ENCODE results near the gene HOXD3. TPM values are rescaled to one million over a fixed set of nuclear protein-coding genes. Genes with fewer than 3 reads are reported as not detected.

The HOXD3 gene
- polyA plus RNA-seq, 1 of the 3 experiments (the other 2 are of a cell fraction) = 0.81 TPM

DNA sequence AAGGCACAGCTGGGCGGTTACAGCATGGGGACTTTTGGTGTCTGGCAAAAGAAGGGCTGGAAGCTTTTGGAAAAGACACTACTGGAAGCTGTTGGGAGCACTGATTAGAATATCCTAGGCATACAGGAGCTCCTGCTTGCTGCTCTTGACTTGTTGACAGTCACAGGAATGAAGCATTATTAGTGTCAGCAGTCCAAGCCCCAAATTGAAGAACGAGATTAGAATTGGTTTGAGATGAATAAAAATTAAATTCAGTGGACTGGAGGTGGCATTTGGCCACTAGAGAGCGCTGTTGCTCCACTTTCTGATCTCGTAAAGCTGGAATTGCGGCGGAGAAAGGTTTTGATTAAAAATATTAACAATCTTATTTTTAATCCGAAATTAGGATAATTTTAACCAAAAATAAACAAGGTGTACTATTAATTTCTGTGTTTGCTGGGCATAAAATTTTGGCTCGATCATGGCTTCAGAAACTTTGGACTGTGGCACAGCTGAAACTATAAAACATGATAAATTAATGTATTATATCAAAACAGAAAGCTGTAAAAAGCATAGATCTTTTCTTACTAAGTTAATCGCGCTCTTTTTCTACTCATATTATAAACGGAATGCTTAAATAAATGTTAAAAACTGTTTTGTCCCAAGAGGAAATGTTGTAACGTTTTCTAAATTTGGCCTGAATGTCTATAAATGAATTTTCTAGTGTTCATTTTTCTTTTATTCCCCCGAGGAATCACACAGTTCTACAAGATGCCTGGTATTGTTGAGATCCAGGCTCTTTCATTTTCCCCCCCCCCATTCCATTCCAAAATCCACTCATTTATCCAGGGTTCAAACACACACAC, 30.0 kb upstream of the HOXD3 start:
- Histone ChIP-seq H3K4me1 (ENCODE audit: control insufficient read depth in 1 of 2, insufficient read depth in 2 of 2, low read depth in 1 of 2, low read length in 1 of 2) (peaks cover 4 to 20% of the 10 kb centered on the region in 2 experiments; a peak in 3 of 4 replicates), H3K27me3 (ENCODE audit: insufficient read depth) (no peaks in the 10 kb centered on the region; the same call in 1 of the 2 replicates), H3K36me3 (replicated peaks in 1 of 2; ENCODE audit: control insufficient read depth in 1 of 2, insufficient read depth in 2 of 2, low read length in 1 of 2) (no peaks in the 10 kb centered on the region), H3K9me3 (no peaks in the 10 kb centered on the region), H4K20me1 (ENCODE audit: insufficient read depth) (no peaks in the 10 kb centered on the region), H3K4me2 (0 out of 2 replicates have a peak overlapping the region, but pooled peaks have one; percentile 37), H2AFZ (ENCODE audit: low read depth) (0 out of 2 replicates have a peak overlapping the region, but pooled peaks have one; percentile 2), H3F3A (replicated peaks; ENCODE audit: insufficient read depth) (peaks cover 11% of the 10 kb centered on the region), H3K27ac (ENCODE audit: low read depth in 2 of 2, low read length in 1 of 2) (no peak overlapping the region; a peak in 1 of 4 replicates), H3K79me2 (ENCODE audit: insufficient read depth) (peaks cover 10% of the 10 kb centered on the region), H3K4me3 (ENCODE audit: low read depth in 2 of 2, low read length in 1 of 2) (peak overlapping the region; percentile 19 to 25; a peak in 1 of 4 replicates), H3K9me2 (no peaks in the 10 kb centered on the region), H3K9ac (no peak overlapping the region)
- WGBS (ENCODE audit: low lambda C conversion rate) = 17% methylated on average over 13 of the region's 13 CpGs
- ChIA-PET POLR2A (interaction anchor here (0.7 to 1.3 kb wide), 6 partner anchors 9 to 1022 kb away, joined by 3 to 6 read pairs (median 4); no protein-coding TSS in a partner anchor), CTCF (interaction anchor here (0.6 to 26.1 kb wide), 71 partner anchors 13 to 1780 kb away, joined by 3 to 1047 read pairs (median 5); partner anchors contain the start of gene HOXD10)
- peak; percentile 63 for DNase-seq
- TF ChIP-seq, protein P1, sequence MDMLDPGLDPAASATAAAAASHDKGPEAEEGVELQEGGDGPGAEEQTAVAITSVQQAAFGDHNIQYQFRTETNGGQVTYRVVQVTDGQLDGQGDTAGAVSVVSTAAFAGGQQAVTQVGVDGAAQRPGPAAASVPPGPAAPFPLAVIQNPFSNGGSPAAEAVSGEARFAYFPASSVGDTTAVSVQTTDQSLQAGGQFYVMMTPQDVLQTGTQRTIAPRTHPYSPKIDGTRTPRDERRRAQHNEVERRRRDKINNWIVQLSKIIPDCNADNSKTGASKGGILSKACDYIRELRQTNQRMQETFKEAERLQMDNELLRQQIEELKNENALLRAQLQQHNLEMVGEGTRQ (IDR thresholded peaks at IDR 0.05; ENCODE audit: borderline replicate concordance, low read depth, low read length) = no peak
- TF ChIP-seq, protein P2, sequence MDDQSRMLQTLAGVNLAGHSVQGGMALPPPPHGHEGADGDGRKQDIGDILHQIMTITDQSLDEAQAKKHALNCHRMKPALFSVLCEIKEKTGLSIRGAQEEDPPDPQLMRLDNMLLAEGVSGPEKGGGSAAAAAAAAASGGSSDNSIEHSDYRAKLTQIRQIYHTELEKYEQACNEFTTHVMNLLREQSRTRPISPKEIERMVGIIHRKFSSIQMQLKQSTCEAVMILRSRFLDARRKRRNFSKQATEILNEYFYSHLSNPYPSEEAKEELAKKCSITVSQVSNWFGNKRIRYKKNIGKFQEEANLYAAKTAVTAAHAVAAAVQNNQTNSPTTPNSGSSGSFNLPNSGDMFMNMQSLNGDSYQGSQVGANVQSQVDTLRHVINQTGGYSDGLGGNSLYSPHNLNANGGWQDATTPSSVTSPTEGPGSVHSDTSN (IDR thresholded peaks at IDR 0.05) = no peak
- TF ChIP-seq YY1 (IDR thresholded peaks at IDR 0.05; ENCODE audit: low read depth) (no peak), NFIC (IDR thresholded peaks at IDR 0.05; ENCODE audit: borderline replicate concordance) (no peak), RXRA (IDR thresholded peaks at IDR 0.05; ENCODE audit: borderline replicate concordance, low read depth) (no peak), RAD21 (IDR thresholded peaks at IDR 0.05; ENCODE audit: low read length) (peak; percentile 94), RFX5 (IDR thresholded peaks at IDR 0.05; ENCODE audit: low read length) (no peak), FOSL2 (IDR thresholded peaks at IDR 0.05; ENCODE audit: borderline replicate concordance, low read depth) (no peak), POLR2AphosphoS5 (IDR thresholded peaks at IDR 0.05; ENCODE audit: low read depth, low read length) (no peak), NRF1 (IDR thresholded peaks at IDR 0.05; ENCODE audit: low read depth, low read length) (no peak), ELF1 (IDR thresholded peaks at IDR 0.05) (no peak), SMC3 (IDR thresholded peaks at IDR 0.05; ENCODE audit: low read depth, low read length) (peak; percentile 72), JUND (IDR thresholded peaks at IDR 0.05) (no peak), TCF12 (IDR thresholded peaks at IDR 0.05) (0 out of 2 replicates have a peak, but pooled peaks have one; percentile 8), RCOR1 (IDR thresholded peaks at IDR 0.05; ENCODE audit: low read length) (0 out of 2 replicates have a peak, but pooled peaks have one; percentile 7), GABPA (IDR thresholded peaks at IDR 0.05; ENCODE audit: low read depth) (no peak), FOXJ3 (CRISPR knock-in tag; IDR thresholded peaks at IDR 0.05) (no peak), MXI1 (IDR thresholded peaks at IDR 0.05; ENCODE audit: low read depth, low read length) (no peak)
- TF ChIP-seq, protein P3, sequence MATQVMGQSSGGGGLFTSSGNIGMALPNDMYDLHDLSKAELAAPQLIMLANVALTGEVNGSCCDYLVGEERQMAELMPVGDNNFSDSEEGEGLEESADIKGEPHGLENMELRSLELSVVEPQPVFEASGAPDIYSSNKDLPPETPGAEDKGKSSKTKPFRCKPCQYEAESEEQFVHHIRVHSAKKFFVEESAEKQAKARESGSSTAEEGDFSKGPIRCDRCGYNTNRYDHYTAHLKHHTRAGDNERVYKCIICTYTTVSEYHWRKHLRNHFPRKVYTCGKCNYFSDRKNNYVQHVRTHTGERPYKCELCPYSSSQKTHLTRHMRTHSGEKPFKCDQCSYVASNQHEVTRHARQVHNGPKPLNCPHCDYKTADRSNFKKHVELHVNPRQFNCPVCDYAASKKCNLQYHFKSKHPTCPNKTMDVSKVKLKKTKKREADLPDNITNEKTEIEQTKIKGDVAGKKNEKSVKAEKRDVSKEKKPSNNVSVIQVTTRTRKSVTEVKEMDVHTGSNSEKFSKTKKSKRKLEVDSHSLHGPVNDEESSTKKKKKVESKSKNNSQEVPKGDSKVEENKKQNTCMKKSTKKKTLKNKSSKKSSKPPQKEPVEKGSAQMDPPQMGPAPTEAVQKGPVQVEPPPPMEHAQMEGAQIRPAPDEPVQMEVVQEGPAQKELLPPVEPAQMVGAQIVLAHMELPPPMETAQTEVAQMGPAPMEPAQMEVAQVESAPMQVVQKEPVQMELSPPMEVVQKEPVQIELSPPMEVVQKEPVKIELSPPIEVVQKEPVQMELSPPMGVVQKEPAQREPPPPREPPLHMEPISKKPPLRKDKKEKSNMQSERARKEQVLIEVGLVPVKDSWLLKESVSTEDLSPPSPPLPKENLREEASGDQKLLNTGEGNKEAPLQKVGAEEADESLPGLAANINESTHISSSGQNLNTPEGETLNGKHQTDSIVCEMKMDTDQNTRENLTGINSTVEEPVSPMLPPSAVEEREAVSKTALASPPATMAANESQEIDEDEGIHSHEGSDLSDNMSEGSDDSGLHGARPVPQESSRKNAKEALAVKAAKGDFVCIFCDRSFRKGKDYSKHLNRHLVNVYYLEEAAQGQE (IDR thresholded peaks at IDR 0.05; ENCODE audit: low read depth, low read length) = no peak
- TF ChIP-seq, protein P4, sequence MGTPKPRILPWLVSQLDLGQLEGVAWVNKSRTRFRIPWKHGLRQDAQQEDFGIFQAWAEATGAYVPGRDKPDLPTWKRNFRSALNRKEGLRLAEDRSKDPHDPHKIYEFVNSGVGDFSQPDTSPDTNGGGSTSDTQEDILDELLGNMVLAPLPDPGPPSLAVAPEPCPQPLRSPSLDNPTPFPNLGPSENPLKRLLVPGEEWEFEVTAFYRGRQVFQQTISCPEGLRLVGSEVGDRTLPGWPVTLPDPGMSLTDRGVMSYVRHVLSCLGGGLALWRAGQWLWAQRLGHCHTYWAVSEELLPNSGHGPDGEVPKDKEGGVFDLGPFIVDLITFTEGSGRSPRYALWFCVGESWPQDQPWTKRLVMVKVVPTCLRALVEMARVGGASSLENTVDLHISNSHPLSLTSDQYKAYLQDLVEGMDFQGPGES (IDR thresholded peaks at IDR 0.05; ENCODE audit: low read depth, low read length) = no peak
- TF ChIP-seq, protein P5, sequence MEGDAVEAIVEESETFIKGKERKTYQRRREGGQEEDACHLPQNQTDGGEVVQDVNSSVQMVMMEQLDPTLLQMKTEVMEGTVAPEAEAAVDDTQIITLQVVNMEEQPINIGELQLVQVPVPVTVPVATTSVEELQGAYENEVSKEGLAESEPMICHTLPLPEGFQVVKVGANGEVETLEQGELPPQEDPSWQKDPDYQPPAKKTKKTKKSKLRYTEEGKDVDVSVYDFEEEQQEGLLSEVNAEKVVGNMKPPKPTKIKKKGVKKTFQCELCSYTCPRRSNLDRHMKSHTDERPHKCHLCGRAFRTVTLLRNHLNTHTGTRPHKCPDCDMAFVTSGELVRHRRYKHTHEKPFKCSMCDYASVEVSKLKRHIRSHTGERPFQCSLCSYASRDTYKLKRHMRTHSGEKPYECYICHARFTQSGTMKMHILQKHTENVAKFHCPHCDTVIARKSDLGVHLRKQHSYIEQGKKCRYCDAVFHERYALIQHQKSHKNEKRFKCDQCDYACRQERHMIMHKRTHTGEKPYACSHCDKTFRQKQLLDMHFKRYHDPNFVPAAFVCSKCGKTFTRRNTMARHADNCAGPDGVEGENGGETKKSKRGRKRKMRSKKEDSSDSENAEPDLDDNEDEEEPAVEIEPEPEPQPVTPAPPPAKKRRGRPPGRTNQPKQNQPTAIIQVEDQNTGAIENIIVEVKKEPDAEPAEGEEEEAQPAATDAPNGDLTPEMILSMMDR (IDR thresholded peaks at IDR 0.05) = peak; percentile 97
- TF ChIP-seq, protein P6, sequence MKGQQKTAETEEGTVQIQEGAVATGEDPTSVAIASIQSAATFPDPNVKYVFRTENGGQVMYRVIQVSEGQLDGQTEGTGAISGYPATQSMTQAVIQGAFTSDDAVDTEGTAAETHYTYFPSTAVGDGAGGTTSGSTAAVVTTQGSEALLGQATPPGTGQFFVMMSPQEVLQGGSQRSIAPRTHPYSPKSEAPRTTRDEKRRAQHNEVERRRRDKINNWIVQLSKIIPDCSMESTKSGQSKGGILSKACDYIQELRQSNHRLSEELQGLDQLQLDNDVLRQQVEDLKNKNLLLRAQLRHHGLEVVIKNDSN (IDR thresholded peaks at IDR 0.05; ENCODE audit: borderline replicate concordance, low read depth) = no peak
- TF ChIP-seq, protein P7, sequence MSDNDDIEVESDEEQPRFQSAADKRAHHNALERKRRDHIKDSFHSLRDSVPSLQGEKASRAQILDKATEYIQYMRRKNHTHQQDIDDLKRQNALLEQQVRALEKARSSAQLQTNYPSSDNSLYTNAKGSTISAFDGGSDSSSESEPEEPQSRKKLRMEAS (IDR thresholded peaks at IDR 0.05; ENCODE audit: low read depth) = no peak
